ENCODE data around the gene KRTAP21-3.

Gene KRTAP21-3

DNA sequence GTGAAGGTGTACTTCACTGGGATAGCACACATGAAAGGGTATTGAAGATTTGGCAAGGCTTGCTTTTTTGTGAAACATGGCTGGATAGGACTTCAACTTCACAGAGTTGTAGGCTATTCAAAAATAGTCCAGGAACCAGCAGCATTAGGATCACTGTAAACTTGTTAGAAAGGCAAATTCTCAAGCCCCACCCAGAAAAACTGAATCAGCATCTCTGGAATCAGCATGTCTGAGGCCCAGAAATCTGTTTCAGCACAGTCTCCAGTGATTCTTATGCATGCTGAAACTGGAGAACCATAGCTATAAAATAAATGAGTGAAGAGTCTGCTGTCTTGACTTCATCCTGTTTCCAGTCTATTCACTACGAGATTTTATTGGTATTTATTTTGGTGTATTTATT, 8.1 kb upstream of the KRTAP21-3 start:
- H3K4me3 ChIP-seq (ENCODE audit: low read depth, low read length) = no peak overlapping the region
- in situ Hi-C loops (cut with HindIII; ENCODE audit: low sequenced_read_pairs) = no loop called here
- no peak for DNase-seq (ENCODE audit: low read depth)
- TF ChIP-seq, protein P1, sequence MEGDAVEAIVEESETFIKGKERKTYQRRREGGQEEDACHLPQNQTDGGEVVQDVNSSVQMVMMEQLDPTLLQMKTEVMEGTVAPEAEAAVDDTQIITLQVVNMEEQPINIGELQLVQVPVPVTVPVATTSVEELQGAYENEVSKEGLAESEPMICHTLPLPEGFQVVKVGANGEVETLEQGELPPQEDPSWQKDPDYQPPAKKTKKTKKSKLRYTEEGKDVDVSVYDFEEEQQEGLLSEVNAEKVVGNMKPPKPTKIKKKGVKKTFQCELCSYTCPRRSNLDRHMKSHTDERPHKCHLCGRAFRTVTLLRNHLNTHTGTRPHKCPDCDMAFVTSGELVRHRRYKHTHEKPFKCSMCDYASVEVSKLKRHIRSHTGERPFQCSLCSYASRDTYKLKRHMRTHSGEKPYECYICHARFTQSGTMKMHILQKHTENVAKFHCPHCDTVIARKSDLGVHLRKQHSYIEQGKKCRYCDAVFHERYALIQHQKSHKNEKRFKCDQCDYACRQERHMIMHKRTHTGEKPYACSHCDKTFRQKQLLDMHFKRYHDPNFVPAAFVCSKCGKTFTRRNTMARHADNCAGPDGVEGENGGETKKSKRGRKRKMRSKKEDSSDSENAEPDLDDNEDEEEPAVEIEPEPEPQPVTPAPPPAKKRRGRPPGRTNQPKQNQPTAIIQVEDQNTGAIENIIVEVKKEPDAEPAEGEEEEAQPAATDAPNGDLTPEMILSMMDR (IDR thresholded peaks at IDR 0.05; ENCODE audit: low read depth, low read length, missing control alignments) = no peak

DNA sequence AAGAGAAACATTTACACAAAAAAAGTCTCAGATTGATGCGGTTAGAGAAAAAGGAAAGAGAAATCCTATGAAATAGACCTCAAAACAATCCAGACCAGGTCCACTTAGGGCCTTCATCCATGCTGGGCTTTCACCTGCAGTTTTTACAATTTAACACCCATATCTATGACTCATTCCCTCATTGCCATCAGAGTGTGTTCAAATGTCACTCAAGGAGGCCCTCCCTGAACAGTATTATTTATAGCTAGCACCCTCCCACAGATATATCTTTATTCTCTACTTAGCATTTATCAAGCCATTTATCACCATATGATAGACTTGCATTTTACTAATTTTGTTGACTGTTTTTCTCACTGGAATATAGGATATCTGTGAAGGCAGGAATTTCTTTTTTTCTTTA, 824 bp upstream of the KRTAP21-3 start:
- TF ChIP-seq, protein P1 (IDR thresholded peaks at IDR 0.05; ENCODE audit: low read depth, low read length, missing control alignments) = no peak
- no peak for DNase-seq (ENCODE audit: low read depth)
- no peak overlapping the region for H3K4me3 ChIP-seq (ENCODE audit: low read depth, low read length)
- in situ Hi-C loops (cut with HindIII; ENCODE audit: low sequenced_read_pairs) = no loop called here

DNA sequence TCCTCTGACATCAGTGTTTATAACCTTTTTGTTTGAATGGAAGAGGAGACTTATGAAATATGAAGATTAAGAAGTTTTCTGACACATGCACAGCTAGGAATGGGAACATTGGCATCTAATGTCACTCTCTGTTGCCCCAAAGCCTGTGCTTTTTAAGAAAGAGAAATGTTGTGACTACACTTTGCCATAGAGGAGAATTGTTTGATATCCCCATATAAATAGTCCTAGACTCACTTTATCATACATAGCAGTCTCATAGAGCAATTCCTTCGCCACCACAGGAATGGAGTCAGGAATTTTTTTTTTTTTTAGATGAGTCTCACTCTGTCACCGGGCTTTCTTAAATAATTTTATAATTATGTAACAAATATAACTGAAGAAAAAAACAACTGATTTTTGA, 1.5 kb downstream of the KRTAP21-3 start:
- H3K4me3 ChIP-seq (ENCODE audit: low read depth, low read length) = no peak overlapping the region
- no peak for DNase-seq (ENCODE audit: low read depth)
- in situ Hi-C loops (cut with HindIII; ENCODE audit: low sequenced_read_pairs) = no loop called here
- TF ChIP-seq, protein P1 (IDR thresholded peaks at IDR 0.05; ENCODE audit: low read depth, low read length, missing control alignments) = no peak

DNA sequence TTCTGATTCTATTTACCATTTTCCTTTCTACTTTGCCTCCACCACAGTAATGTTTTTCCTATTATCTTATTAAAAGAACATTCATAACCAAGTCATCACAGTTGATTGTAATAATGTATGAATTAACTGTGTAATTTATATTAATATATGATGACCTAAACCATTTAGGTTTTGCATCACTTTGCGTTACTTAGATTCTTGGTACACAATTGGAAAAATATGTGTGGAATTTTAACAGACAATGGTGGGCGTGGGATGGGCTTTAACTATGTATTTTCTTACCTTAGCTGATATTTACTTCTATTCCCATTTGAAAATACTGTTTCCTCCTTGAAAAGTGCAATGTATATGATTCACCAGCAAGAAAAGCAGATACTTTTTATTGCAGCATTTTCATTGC, 3.6 kb downstream of the KRTAP21-3 start:
- TF ChIP-seq, protein P1 (IDR thresholded peaks at IDR 0.05; ENCODE audit: low read depth, low read length, missing control alignments) = no peak
- no peak for DNase-seq (ENCODE audit: low read depth)
- no peak overlapping the region for H3K4me3 ChIP-seq (ENCODE audit: low read depth, low read length)
- in situ Hi-C loops (cut with HindIII; ENCODE audit: low sequenced_read_pairs) = no loop called here

DNA sequence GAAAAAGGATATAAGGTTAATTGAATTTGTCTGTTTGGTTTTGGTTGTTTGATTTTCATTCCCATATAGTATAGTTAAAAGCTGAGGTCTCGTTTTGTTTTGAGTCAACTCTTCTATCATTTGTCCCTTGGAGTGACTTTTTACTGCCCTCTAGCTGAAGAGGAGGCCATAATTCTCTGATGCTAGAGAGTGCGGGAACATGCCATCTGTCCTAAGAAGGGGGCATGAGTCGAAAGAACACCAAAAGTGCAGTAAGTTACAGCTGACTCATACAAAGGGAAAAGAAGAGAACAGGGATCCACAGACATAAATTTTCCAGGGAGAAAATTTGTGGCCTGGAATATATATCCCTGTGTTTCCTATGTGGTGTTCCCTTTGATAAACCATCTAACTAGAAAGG, 4.1 kb downstream of the KRTAP21-3 start:
- in situ Hi-C loops (cut with HindIII; ENCODE audit: low sequenced_read_pairs) = no loop called here
- TF ChIP-seq, protein P1 (IDR thresholded peaks at IDR 0.05; ENCODE audit: low read depth, low read length, missing control alignments) = no peak
- no peak for DNase-seq (ENCODE audit: low read depth)
- no peak overlapping the region for H3K4me3 ChIP-seq (ENCODE audit: low read depth, low read length)

DNA sequence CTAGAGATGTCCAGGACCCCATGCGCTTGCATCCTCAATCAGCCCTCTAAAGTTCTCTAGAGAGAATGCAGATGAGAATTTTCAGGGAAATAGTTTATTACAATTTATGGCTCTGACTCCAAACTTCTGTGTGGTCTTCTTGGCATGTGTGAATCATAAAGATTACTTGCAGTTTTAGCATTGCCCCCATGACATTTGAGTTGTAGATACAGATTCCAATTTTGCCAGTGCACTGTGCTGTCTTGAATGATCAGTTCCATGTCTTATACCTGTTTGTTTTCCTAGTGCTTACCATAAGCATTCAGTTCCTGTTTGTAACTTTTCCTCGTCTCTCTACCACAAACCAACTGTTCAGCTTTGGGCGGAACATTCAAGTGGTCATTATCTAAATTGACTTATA, 4.8 kb downstream of the KRTAP21-3 start:
- no peak for DNase-seq (ENCODE audit: low read depth)
- in situ Hi-C loops (cut with HindIII; ENCODE audit: low sequenced_read_pairs) = no loop called here
- H3K4me3 ChIP-seq (ENCODE audit: low read depth, low read length) = no peak overlapping the region
- TF ChIP-seq, protein P1 (IDR thresholded peaks at IDR 0.05; ENCODE audit: low read depth, low read length, missing control alignments) = no peak

DNA sequence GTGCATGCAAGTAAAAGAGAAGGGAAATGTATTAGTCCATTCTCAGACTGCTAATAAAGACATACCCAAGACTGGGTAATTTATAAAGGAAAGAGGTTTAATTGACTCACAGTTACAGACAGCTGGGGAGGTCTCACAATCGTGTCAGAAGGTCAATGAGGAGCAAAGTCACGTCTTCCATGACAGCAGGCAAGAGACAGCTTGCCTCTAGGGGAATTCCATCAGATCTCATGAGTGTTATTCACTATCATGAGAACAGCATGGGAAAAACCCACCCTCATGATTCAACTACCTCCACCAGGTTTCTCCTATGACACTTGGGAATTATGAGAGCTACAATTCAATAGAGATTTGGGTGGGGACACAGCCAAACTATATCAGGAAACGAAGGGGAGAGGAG, 8.1 kb downstream of the KRTAP21-3 start:
- in situ Hi-C loops (cut with HindIII; ENCODE audit: low sequenced_read_pairs) = no loop called here
- no peak for DNase-seq (ENCODE audit: low read depth)
- H3K4me3 ChIP-seq (ENCODE audit: low read depth, low read length) = no peak overlapping the region
- TF ChIP-seq, protein P1 (IDR thresholded peaks at IDR 0.05; ENCODE audit: low read depth, low read length, missing control alignments) = no peak

Data from astrocyte of the cerebellum (primary cell).